CD8-positive, alpha-beta memory T cell (primary cell): ENCODE measurements around the gene ANKRD12. TPM values are rescaled to one million over a fixed set of nuclear protein-coding genes. Genes with fewer than 3 reads are reported as not detected.
A peak's percentile ranks its signal among the peaks of the same experiment; 100 is the strongest.

Experiments
- CTCF ChIA-PET: fragments of 350-600 bp; sonication (Branson Sonifier 250); formaldehyde crosslinking; loops from one replicate; lab custom pipeline; 2021; ENCODE audit warnings: antibody characterized with exemption; lab: Charles Lee
- POLR2A ChIA-PET: fragments of 350-600 bp; sonication (Branson Sonifier 250); formaldehyde crosslinking; loops from one replicate; lab custom pipeline; 2021; ENCODE audit warnings: antibody characterized with exemption; lab: Charles Lee
- DNase-seq, 5 donors: peaks; one replicate each; pipeline versions ENCODE4 v3.0.0 to v3.0.0-alpha.2; 2020 to 2022; ENCODE audit warnings: mixed read lengths in 1 of 5
- H3K27ac ChIP-seq: one replicate; pipeline ENCODE4 v1.7.0; 2013; ENCODE audit warnings: low read depth, mild to moderate bottlenecking, low read length, moderate library complexity
- H3K27me3 ChIP-seq: 2 replicates; pipeline ENCODE4 v1.7.0; 2013; ENCODE audit warnings: low read length, mild to moderate bottlenecking; ENCODE audit not compliant: insufficient read depth, poor library complexity, severe bottlenecking
- H3K36me3 ChIP-seq: 2 replicates; pipeline ENCODE4 v1.7.0; 2013; ENCODE audit warnings: mild to moderate bottlenecking, low read length, moderate library complexity; ENCODE audit not compliant: insufficient read depth
- H3K4me1 ChIP-seq: 2 replicates; pipeline ENCODE4 v1.7.0; 2013; ENCODE audit warnings: mild to moderate bottlenecking, low read length, moderate library complexity; ENCODE audit not compliant: insufficient read depth
- H3K4me3 ChIP-seq: 2 replicates; pipeline ENCODE4 v1.7.0; 2013; ENCODE audit warnings: mild to moderate bottlenecking, low read length
- H3K9me3 ChIP-seq: 2 replicates; pipeline ENCODE4 v1.7.0; 2013; ENCODE audit warnings: mild to moderate bottlenecking, low read length
- H3K27ac Mint-ChIP-seq, 8 donors: one replicate each; pipeline ENCODE4 v1.8.0; 2020 to 2021; ENCODE audit warnings: mixed read lengths in 8 of 8, mild to moderate bottlenecking in 6 of 8, inconsistent platforms in 3 of 8, moderate library complexity in 3 of 8
- H3K27me3 Mint-ChIP-seq, 2 donors: one replicate each; pipeline ENCODE4 v1.8.0; 2020 to 2021; ENCODE audit warnings: mixed read lengths in 2 of 2, mild to moderate bottlenecking in 1 of 2, moderate library complexity in 1 of 2
- H3K36me3 Mint-ChIP-seq, 3 donors: one replicate each; pipeline ENCODE4 v1.8.0; 2020 to 2021; ENCODE audit warnings: mixed read lengths in 3 of 3, inconsistent platforms in 1 of 3, mild to moderate bottlenecking in 1 of 3
- H3K4me1 Mint-ChIP-seq, 3 donors: one replicate each; pipeline ENCODE4 v1.8.0; 2020 to 2021; ENCODE audit warnings: mixed read lengths in 3 of 3, inconsistent platforms in 1 of 3, mild to moderate bottlenecking in 1 of 3
- H3K4me3 Mint-ChIP-seq, 7 donors: one replicate each; pipeline ENCODE4 v1.8.0; 2020 to 2021; ENCODE audit warnings: mixed read lengths in 7 of 7, mild to moderate bottlenecking in 6 of 7, moderate library complexity in 4 of 7, inconsistent platforms in 2 of 7
- H3K9me3 Mint-ChIP-seq, 5 donors: one replicate each; pipeline ENCODE4 v1.8.0; 2020 to 2022; ENCODE audit warnings: mixed read lengths in 5 of 5, mild to moderate bottlenecking in 3 of 5, moderate library complexity in 2 of 5, inconsistent platforms in 1 of 5
- polyA plus RNA-seq: library from polyadenylated mRNA; unstranded; fragments of 300-500 nt; fragmentation: Illumina TruSeq; gene quantifications from one replicate; pipeline ENCODE4 v1.2.3, GENCODE V29; 2021
- total RNA-seq, 2 experiments: library from RNA; stranded (reverse); gene quantifications; one replicate each; pipeline ENCODE4 v1.2.3, GENCODE V29; 2021

ANKRD12 gene
- total and polyA plus RNA-seq, 3 experiments from 2014 or later: 66.6 to 109 (median 67.6) TPM

DNA sequence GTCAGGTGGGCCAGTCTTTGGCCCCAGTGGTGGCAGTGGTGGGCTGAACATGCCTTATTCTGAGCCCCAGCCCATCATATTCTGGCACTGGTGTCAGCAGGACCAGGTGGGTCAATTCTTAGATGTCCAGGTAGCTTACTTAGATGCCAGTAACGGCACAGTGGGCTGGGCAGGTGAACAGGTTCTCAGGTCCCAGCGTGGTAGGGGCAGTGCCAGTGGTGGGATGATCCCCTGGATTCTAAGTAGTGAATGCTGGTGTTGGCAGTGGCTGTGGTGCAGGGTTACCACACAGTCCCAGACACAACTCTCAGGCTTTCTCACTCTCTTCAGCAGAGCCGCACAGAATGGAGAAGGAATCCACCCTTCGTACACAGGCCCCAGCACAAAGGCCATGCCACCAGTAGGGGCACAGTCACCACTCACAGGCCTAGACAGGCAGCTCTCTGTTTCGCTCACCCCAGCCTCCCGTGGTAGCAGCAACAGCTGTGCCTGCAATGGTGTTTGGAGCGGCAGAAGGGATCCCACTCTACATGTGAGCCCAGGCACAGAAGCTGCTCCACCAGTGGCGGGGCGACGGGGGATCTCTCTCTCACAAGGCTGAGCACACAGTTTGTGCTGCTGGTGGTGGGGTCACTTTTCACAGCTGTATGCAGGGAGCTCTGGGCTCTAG, 97.3 kb downstream of the ANKRD12 start:
- Histone ChIP-seq H3K27me3 (no peaks in the 10 kb centered on the region), H3K9me3 (peaks cover 6% of the 10 kb centered on the region), H3K27ac (no peak overlapping the region), H3K4me3 (no peak overlapping the region), H3K4me1 (no peaks in the 10 kb centered on the region), H3K36me3 (peaks cover 6% of the 10 kb centered on the region)
- Mint-ChIP-seq H3K36me3 (peaks cover 59 to 92% (median 59%) of the 10 kb centered on the region in 3 donors), H3K9me3 (peaks cover 11 to 28% (median 26%) of the 10 kb centered on the region in 5 donors), H3K4me3 (no peak overlapping the region), H3K27me3 (no peaks in the 10 kb centered on the region), H3K4me1 (peaks cover 31 to 48% (median 47%) of the 10 kb centered on the region in 3 donors), H3K27ac (peak overlapping the region in 1 of 8 donors; percentile 57)
- DNase-seq: no peak
- ChIA-PET CTCF (interaction anchor here (1.2 kb wide), 1 partner anchor 16 kb away, joined by 3 read pairs; no protein-coding TSS in a partner anchor), POLR2A (no interaction called here)

DNA sequence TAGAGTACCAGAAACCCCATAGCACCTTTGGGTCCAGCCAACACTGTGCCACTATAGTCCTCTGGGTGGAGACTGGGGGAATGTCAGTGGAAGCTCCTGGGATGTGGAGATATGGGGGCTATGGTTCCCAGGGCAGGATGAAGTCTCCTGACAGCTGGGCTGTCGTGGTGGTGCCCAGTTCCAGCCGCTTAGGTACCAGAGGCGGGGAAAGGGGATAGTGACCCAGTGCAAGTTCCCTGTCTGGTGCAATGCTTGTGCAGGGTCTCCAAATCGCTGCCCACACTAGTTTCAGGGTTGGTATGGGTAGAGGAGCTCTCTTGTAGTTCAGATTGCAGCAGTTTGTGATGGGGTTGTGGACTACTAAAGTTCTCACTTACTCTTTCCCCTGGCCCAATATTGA, 97.9 kb downstream of the ANKRD12 start:
- Histone ChIP-seq H3K4me3 (no peak overlapping the region), H3K4me1 (no peaks in the 10 kb centered on the region), H3K27me3 (no peaks in the 10 kb centered on the region), H3K36me3 (peaks cover 12% of the 10 kb centered on the region), H3K27ac (no peak overlapping the region), H3K9me3 (peaks cover 6% of the 10 kb centered on the region)
- no peak overlapping the region for H3K27ac Mint-ChIP-seq
- H3K9me3 Mint-ChIP-seq: peaks cover 11 to 28% (median 26%) of the 10 kb centered on the region in 5 donors
- peaks cover 24 to 42% (median 41%) of the 10 kb centered on the region in 3 donors for H3K4me1 Mint-ChIP-seq
- DNase-seq: no peak
- ChIA-PET CTCF (interaction anchor here (1.2 kb wide), 1 partner anchor 16 kb away, joined by 3 read pairs; no protein-coding TSS in a partner anchor), POLR2A (no interaction called here)
- H3K27me3 Mint-ChIP-seq: no peaks in the 10 kb centered on the region
- peaks cover 54 to 91% (median 55%) of the 10 kb centered on the region in 3 donors for H3K36me3 Mint-ChIP-seq
- H3K4me3 Mint-ChIP-seq: no peak overlapping the region

DNA sequence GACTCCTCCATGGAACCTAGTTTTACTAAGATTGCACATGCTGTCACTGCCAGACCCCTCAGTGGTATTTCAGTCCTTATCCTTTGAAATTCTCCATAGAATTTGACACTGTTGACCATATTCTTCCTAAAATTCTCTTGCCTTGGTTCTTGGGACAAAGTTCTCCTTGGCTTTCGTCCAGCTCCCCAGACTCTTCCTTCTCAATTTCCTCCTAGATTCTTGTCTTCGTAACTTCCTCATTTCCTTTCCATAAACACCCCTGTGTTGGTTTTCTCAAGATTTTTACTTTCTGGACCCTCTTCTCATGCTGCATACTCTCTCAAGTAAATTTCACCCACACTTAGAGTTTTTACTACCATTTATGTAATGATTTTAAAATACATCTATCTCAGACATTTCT, 101.4 kb downstream of the ANKRD12 start:
- H3K27me3 ChIP-seq: no peaks in the 10 kb centered on the region
- no peak overlapping the region for H3K4me3 ChIP-seq
- Mint-ChIP-seq H3K27me3 (no peaks in the 10 kb centered on the region), H3K36me3 (peaks cover 23 to 78% (median 37%) of the 10 kb centered on the region in 3 donors), H3K4me1 (peaks cover 6 to 31% (median 20%) of the 10 kb centered on the region in 3 donors), H3K4me3 (no peak overlapping the region), H3K9me3 (peaks cover 0 to 7% (median 5%) of the 10 kb centered on the region in 5 donors), H3K27ac (peak overlapping the region in 2 of 8 donors; percentile 24 to 56)
- H3K9me3 ChIP-seq: no peaks in the 10 kb centered on the region
- H3K4me1 ChIP-seq: no peaks in the 10 kb centered on the region
- peaks cover 14% of the 10 kb centered on the region for H3K36me3 ChIP-seq
- no peak for DNase-seq
- ChIA-PET CTCF (interaction anchor here (0.7 kb wide), 1 partner anchor 17 kb away, joined by 3 read pairs; no protein-coding TSS in a partner anchor), POLR2A (no interaction called here)
- H3K27ac ChIP-seq: no peak overlapping the region

- Histone ChIP-seq H3K27me3 (no peaks in the 10 kb centered on the region), H3K4me3 (no peak overlapping the region), H3K4me1 (no peaks in the 10 kb centered on the region), H3K9me3 (no peaks in the 10 kb centered on the region), H3K36me3 (peaks cover 14% of the 10 kb centered on the region), H3K27ac (no peak overlapping the region)
- H3K9me3 Mint-ChIP-seq: no peaks in the 10 kb centered on the region
- DNase-seq: no peak
- H3K27ac Mint-ChIP-seq: no peak overlapping the region
- H3K4me1 Mint-ChIP-seq: peaks cover 4 to 35% (median 13%) of the 10 kb centered on the region in 3 donors
- H3K36me3 Mint-ChIP-seq: peaks cover 13 to 77% (median 35%) of the 10 kb centered on the region in 3 donors
- CTCF ChIA-PET: interaction anchor here (0.6 kb wide), 1 partner anchor 644 kb away, joined by 3 read pairs; no protein-coding TSS in a partner anchor
- H3K4me3 Mint-ChIP-seq: no peak overlapping the region
- H3K27me3 Mint-ChIP-seq: no peaks in the 10 kb centered on the region
- POLR2A ChIA-PET: no interaction called here
Observed at GRCh38 chr18:9239720-9240119, 103.1 kb downstream of the ANKRD12 start.

DNA sequence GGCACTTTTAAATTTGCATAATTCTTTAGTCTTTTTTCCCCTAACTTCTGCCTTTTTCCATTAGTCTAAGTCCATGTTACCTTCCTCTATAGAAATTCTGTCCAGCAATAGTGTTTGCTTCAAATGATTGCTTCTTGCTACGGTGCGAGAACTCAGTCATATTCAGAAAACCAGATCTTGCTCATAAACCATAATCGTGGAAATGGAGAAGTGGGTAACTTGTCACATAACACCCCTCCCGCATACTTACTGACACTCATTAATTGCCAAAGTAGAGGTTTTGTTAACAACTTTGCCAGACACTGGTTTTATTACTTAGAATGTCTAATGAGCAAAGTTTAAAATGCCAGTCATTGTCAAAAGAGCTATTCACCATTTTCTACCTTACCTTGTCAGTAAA, 103.7 kb downstream of the ANKRD12 start:
- ChIA-PET CTCF (no interaction called here), POLR2A (no interaction called here)
- H3K9me3 ChIP-seq: no peaks in the 10 kb centered on the region
- no peak for DNase-seq
- no peaks in the 10 kb centered on the region for H3K27me3 Mint-ChIP-seq
- H3K27ac ChIP-seq: no peak overlapping the region
- no peak overlapping the region for H3K4me3 ChIP-seq
- no peak overlapping the region for H3K4me3 Mint-ChIP-seq
- no peaks in the 10 kb centered on the region for H3K4me1 ChIP-seq
- peaks cover 14% of the 10 kb centered on the region for H3K36me3 ChIP-seq
- H3K36me3 Mint-ChIP-seq: peaks cover 10 to 72% (median 34%) of the 10 kb centered on the region in 3 donors
- H3K27me3 ChIP-seq: no peaks in the 10 kb centered on the region
- H3K4me1 Mint-ChIP-seq: peaks cover 2 to 31% (median 8%) of the 10 kb centered on the region in 3 donors
- peak overlapping the region in 3 of 8 donors; percentile 14 to 65 (median 18) for H3K27ac Mint-ChIP-seq
- H3K9me3 Mint-ChIP-seq: no peaks in the 10 kb centered on the region

DNA sequence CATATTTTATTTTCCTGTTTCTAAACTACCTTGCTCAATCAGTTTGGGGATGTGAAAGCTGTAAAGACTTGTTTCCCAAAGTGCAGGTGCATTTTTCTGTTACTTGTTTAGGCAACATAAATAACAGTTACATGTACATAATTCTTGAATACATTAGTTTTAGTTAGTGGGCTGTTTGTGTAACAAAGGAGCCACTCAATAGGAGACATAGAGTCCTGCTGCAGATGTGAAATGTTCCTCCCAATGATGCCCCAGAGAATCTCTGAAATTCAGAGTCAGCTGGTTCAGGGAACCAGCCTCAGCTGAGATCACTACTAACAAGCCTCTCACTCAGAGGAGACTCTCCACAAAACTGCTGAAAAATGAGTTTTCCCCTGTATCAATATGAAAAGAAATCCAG, 106.4 kb downstream of the ANKRD12 start:
- CTCF ChIA-PET: no interaction called here
- DNase-seq: no peak
- peaks cover 2 to 20% (median 7%) of the 10 kb centered on the region in 3 donors for H3K4me1 Mint-ChIP-seq

GRCh38 chr18:9244376-9244775, 107.8 kb downstream of the ANKRD12 start:
- no peaks in the 10 kb centered on the region for H3K27me3 ChIP-seq
- Mint-ChIP-seq H3K36me3 (peaks cover 0 to 60% (median 11%) of the 10 kb centered on the region in 3 donors), H3K4me3 (no peak overlapping the region), H3K27me3 (no peaks in the 10 kb centered on the region), H3K9me3 (no peaks in the 10 kb centered on the region), H3K27ac (no peak overlapping the region), H3K4me1 (peaks cover 0 to 18% (median 2%) of the 10 kb centered on the region in 3 donors)
- ChIA-PET CTCF (no interaction called here), POLR2A (no interaction called here)
- no peak overlapping the region for H3K27ac ChIP-seq
- H3K4me1 ChIP-seq: no peaks in the 10 kb centered on the region
- DNase-seq: no peak
- no peaks in the 10 kb centered on the region for H3K9me3 ChIP-seq
- peaks cover 10% of the 10 kb centered on the region for H3K36me3 ChIP-seq
- H3K4me3 ChIP-seq: no peak overlapping the region

More for the DNA sequence above, 106.4 kb downstream of the ANKRD12 start:
- H3K36me3 Mint-ChIP-seq: peaks cover 0 to 61% (median 16%) of the 10 kb centered on the region in 3 donors
- H3K27me3 Mint-ChIP-seq: no peaks in the 10 kb centered on the region
- H3K36me3 ChIP-seq: peaks cover 14% of the 10 kb centered on the region
- H3K4me3 ChIP-seq: no peak overlapping the region
- H3K9me3 ChIP-seq: no peaks in the 10 kb centered on the region
- peak overlapping the region in 1 of 8 donors; percentile 12 for H3K27ac Mint-ChIP-seq
- H3K27me3 ChIP-seq: no peaks in the 10 kb centered on the region
- H3K4me3 Mint-ChIP-seq: no peak overlapping the region
- POLR2A ChIA-PET: no interaction called here
- H3K27ac ChIP-seq: no peak overlapping the region
- H3K4me1 ChIP-seq: no peaks in the 10 kb centered on the region
- H3K9me3 Mint-ChIP-seq: no peaks in the 10 kb centered on the region

- no peaks in the 10 kb centered on the region for H3K36me3 ChIP-seq
- ChIA-PET CTCF (no interaction called here), POLR2A (no interaction called here)
- no peaks in the 10 kb centered on the region for H3K27me3 ChIP-seq
- H3K4me1 ChIP-seq: no peaks in the 10 kb centered on the region
- Mint-ChIP-seq H3K36me3 (peaks cover 14 to 58% (median 15%) of the 10 kb centered on the region in 3 donors), H3K27me3 (no peaks in the 10 kb centered on the region), H3K4me1 (peaks cover 0 to 10% (median 8%) of the 10 kb centered on the region in 3 donors), H3K9me3 (no peaks in the 10 kb centered on the region), H3K4me3 (no peak overlapping the region), H3K27ac (peak overlapping the region in 1 of 8 donors; percentile 50)
- H3K27ac ChIP-seq: no peak overlapping the region
- DNase-seq: no peak
- H3K9me3 ChIP-seq: no peaks in the 10 kb centered on the region
- no peak overlapping the region for H3K4me3 ChIP-seq
Observed at GRCh38 chr18:9248661-9249060, 112.1 kb downstream of the ANKRD12 start.
